ENCODE results near the gene UMODL1. TPM values are rescaled to one million over a fixed set of nuclear protein-coding genes. Genes with fewer than 3 reads are reported as not detected.

The UMODL1 gene
- total RNA-seq, 1 experiment from 2014 or later, result not detected

DNA sequence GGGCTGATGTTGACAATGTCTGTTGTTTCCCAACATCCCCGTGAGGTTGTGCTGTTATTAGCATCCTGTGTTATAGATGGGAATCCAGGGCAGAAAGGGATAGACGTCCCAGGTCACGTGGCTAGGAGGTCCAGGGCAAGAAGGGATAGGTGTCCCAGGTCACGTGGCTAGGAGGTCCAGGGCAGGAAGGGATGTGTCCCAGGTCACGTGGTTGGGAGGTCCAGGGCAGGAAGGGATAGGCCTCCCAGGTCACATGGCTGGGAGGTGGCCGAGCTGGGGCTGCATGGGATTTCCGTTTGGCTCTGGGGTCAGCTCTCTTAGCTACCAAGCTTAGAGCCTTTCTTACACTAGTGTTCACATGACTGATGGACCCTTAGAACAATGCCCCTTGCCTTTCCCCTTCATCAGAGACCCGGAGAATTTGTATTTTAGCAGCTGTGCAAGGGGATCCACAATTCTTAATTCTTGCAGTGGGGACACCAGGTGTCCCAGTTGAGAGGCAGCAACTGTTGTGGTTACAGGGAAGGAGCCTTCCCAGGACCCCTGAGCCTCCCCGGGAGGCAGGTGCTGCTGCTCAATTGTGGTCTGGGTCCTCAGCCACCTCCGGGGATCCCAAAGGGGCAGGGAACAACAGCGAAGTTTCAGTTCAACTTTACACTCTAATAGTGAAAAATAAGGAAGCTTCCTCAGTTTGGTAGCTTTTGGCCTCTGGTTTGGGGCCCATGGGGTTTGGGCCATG lies 69.2 kb downstream of the UMODL1 start:
- in situ Hi-C loops (cut with HindIII; ENCODE audit: low sequenced_read_pairs), result no loop called here

DNA sequence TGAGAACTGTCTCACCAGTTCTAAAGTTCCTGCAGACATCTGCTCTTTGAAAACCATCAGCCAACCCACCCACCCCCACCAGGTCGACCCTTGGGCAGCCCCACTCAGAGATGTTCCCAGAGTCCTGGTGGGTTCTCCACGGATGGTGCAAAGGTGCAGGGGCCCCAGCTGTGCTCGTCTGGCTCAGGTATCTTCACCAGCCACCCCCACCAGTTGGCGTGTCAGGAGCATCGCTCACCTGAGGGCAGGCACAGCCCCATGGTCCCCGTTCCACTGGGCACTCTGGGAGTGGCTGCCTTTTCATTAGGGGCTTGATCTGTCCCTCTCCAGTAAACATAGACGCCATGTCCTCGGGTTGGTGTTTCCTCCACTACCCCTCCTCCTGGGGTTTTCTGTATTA lies 70.5 kb downstream of the UMODL1 start:
- DNase-seq (ENCODE audit: low spot score), result no peak
- in situ Hi-C loops (cut with HindIII; ENCODE audit: low sequenced_read_pairs), result no loop called here

More for the DNA sequence above, 69.2 kb downstream of the UMODL1 start:
- DNase-seq (ENCODE audit: low spot score), result no peak

DNA sequence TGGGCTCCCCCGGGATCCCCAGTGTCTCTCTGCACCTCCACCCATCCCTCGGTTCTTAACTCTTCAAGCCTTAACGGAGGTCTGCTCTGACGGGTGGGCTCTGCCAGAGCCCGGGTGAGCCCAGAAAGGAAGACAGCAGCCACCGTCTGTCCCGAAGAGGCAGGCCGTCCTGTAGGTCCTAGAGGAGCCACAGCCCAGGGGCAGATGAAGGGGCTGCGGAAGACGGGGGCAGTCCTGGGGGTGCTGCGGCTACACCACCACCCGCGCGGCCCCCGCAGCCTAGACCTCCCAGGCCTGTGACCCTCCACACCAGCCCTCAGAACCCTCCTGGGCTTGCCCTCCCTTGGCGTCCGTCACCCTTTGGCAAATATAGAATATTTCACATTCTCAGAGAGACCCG lies 71.0 kb downstream of the UMODL1 start:
- no peak for DNase-seq (ENCODE audit: low spot score)
- in situ Hi-C loops (cut with HindIII; ENCODE audit: low sequenced_read_pairs), result no loop called here

DNA sequence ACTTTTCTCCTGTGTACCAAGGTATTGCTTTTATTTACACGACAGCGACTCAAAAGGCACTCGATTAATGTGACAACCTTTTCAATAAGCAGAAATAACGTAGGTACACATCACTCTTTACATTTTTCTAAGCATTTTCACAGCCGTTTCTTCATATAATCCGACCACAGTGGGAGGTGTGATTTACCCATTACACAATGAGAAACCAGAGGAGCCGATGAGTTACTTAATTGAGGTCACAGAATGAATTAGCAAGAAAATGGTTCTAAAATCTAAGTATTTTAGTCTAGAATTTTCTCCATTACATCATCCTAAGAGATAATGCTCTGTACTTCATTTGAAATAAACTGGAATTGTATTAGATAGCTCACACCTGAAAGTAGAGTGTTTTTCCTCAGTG lies 71.5 kb downstream of the UMODL1 start:
- in situ Hi-C loops (cut with HindIII; ENCODE audit: low sequenced_read_pairs), result no loop called here
- no peak for DNase-seq (ENCODE audit: low spot score)

DNA sequence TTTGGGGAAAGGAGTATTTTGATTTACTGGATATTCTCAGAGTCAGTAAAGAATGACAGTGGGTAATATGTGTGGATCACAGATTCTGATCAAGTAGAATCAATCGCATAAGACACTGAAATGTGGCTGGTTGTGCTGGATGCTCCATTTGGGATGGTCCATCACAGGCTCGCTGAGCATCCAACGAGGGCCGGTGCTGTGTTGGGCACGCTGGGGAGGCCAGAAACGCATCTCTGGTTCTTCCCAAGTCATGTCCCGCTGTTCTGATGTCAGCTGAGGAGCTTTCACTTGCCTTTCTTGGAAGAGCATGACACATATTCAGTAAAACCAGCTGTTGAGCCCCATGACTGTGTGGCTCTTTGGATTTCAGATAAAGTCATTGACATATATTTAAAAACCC lies 72.0 kb downstream of the UMODL1 start:
- in situ Hi-C loops (cut with HindIII; ENCODE audit: low sequenced_read_pairs), result no loop called here
- DNase-seq (ENCODE audit: low spot score), result no peak

DNA sequence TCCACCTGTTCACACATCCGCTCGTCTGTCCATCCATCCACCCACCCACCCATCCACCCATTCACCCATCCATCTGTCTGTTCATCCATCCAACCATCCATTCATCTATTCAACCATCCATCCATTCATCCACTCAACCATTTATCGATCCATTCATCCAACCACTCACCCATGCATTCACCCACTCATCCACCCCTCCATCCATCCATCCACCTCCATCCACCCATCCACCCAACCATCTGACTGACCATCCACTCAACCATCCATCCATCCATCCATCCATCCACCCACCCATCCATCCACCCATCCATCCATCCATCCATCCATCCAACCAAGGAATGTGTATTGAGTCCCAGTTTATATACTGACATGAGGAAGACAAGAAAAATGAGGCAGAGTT lies 73.1 kb downstream of the UMODL1 start:
- in situ Hi-C loops (cut with HindIII; ENCODE audit: low sequenced_read_pairs), result no loop called here
- no peak for DNase-seq (ENCODE audit: low spot score)

DNA sequence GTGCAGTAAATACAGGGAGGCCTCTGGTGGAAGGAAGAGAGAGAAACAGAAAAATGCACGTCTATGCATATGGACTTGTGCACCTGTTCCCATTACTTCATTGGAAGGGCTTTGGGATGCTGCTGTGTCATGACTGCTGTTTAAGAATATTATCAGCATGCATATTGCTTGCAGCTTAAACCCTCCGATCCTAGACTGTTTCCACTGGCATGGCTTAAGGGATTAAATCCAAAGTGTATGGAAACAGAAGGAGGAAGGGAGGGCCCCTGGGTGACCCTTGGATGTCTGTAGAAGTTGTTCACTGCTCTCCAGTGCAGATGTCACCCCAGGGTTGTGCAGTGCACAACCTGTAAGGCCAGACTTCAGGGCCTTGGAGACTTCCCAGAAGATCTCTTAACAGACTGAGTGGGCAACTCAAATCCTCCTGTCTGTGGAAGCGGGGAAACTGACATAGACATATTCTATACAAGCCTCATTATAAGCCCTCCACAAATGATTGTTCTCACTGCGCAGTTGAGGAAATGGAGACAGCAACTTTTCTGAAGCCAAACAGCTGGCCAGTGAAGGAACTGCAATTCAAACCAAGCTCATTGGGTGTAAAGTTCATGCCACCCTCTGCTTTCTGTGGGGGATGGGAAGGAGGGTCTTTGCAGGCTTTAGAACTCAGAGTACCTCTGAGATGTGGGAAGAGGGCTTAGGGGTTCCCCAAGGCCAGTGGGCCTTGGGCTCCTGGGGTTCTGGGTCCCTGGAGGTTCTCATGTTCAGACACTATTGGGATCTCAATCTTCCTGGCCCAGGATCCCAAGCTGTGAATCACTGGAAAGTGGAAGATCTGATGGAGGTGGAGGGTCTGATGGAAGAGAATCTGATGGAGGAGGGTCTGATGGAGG lies 73.8 kb downstream of the UMODL1 start:
- in situ Hi-C loops (cut with HindIII; ENCODE audit: low sequenced_read_pairs), result no loop called here
- no peak for DNase-seq (ENCODE audit: low spot score)

DNA sequence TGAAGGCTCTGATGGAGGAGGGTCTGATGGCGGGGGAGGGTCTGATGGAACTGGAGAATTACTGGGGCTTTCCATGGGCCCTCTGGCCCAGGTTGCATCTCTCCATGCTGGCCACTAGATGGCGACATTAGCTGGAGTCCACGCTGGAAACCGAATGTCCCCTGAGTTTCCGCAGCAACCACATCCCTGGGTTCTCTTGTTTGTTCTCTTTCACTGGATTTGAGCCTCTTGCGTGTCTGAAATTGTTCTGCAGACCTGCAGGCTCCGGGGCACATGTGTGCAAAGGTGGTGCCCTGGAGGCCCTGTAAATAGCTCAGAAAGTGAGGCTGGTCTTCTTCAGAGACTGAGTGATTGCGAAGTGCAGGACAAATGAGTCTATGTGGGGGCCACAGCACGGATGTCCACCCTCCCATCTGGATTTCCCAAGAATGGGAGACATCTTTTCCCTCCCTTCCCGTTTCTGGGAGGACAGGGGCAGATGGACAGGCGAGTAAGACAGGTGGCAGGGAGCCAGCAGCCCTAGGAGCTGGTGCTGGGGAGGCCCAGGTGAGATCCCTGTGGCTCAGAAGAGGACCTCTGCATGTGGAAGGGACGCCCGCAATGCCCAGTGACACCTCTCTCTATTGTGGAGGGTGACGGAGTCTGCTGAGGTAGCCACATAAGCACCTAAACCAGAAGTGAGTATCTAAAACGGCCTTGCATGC lies 74.6 kb downstream of the UMODL1 start:
- in situ Hi-C loops (cut with HindIII; ENCODE audit: low sequenced_read_pairs), result no loop called here
- DNase-seq (ENCODE audit: low spot score), result peak; percentile 75

DNA sequence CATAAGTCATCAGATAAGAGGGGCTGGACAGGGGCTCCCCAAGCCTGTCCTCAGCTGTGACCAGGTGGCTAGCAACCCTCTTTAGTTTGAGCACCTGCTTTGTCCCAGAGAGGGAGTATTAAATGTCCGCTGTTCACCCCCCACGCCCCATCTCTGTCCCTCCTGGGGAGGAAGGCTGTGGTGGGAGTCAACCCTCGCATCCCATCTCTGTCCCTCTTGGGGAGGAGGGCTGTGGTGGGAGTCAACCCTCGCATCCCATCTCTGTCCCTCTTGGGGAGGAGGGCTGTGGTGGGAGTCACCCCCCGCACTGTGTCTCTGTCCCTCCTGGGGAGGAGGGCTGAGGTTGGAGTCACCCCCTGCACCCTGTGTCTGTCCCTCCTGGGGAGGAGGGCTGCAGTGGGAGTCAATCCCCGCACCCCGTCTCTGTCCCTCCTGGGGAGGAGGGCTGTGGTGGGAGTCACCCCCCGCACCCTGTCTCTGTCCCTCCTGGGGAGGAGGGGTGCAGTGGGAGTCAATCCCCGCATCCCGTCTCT lies 75.2 kb downstream of the UMODL1 start:
- in situ Hi-C loops (cut with HindIII; ENCODE audit: low sequenced_read_pairs), result no loop called here
- no peak for DNase-seq (ENCODE audit: low spot score)

DNA sequence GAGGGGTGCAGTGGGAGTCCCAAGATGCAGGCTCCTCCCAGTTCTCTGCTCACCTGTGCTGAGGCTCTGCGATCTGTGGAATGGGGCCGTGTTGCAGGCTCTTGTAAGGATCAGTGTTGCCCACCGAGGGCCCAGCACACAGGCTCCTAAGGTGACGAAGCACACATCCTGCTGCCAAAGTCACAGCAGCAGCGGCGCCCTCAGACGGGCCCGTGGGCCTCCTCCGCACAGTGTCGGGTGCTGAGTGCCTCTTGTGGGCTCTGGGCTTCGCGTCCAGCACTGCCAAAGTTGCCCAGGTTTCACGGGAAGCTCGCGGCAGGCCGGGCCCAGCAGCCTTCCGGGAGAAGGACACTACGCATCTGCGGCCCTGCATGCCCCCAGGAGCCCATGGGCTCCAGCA lies 75.7 kb downstream of the UMODL1 start:
- no peak for DNase-seq (ENCODE audit: low spot score)
- in situ Hi-C loops (cut with HindIII; ENCODE audit: low sequenced_read_pairs), result no loop called here

DNA sequence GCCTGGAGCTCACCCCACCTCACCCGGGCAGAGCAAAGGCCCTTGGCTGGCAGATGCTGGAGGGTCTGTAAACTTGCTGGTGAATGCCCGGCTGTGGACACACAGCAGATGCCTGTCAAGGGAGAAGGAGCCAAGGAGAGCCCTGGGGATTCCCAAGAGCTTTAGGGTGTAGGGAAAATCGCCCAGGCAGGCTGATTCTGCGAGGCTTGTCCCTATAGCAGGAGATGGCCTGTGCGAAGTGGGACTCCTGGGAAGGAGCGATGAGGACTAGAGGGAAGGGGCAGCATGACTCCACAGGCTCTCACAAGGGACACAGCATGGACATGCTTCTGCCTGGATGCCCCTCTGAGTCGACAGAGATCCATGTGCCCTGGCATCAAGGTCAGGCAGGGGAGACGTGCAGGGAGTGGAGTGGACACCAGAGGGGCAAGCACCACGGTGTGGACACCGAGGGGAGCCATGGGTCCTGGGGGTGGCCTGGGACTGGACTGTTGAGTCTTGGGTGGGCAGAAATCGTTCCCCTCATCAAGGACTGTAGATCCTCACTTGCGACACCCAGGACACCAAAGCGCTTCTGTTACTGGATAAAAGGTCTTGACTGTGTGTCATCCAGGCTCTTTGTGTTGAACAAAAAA lies 76.4 kb downstream of the UMODL1 start:
- in situ Hi-C loops (cut with HindIII; ENCODE audit: low sequenced_read_pairs), result no loop called here
- no peak for DNase-seq (ENCODE audit: low spot score)

DNA sequence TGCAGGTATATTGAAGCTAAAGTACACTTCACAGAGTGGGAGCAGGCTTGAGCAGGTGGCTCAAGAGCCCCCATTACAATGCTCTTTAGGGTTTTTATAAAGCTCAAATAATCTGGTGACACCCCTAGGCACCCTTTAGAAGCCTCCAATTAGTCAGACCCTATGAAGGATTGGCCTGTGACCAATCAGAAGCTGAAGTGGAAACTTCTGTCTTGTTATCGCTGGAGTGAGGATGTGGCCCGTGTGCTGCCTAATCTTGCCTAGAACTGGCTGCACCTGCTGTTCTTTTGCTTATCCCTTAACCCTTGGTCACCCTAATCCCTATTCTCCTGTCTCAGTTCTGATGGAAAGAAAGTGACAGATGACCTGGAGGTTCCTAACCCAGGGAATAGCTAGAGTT lies 77.0 kb downstream of the UMODL1 start:
- in situ Hi-C loops (cut with HindIII; ENCODE audit: low sequenced_read_pairs), result no loop called here
- DNase-seq (ENCODE audit: low spot score), result no peak

DNA sequence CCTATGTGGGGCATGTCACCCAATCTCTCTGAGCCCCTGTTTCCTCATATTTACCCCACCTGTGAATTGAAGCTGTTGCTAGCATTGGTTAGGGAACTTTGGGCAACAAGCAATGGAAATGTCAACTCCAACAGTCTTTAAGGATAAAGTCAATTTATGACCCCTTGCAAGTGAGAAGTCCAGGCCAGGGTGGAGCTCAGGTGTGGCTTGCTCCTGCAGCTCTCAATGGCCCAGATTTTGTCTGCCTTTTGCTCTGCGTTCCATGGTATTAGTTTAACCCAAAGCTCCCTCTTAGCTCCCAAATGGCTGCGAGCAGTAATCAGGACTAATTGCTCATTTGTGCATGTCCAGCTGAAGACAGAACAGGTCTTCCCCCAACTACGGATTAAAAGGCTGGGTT lies 77.5 kb downstream of the UMODL1 start:
- no peak for DNase-seq (ENCODE audit: low spot score)
- in situ Hi-C loops (cut with HindIII; ENCODE audit: low sequenced_read_pairs), result no loop called here

DNA sequence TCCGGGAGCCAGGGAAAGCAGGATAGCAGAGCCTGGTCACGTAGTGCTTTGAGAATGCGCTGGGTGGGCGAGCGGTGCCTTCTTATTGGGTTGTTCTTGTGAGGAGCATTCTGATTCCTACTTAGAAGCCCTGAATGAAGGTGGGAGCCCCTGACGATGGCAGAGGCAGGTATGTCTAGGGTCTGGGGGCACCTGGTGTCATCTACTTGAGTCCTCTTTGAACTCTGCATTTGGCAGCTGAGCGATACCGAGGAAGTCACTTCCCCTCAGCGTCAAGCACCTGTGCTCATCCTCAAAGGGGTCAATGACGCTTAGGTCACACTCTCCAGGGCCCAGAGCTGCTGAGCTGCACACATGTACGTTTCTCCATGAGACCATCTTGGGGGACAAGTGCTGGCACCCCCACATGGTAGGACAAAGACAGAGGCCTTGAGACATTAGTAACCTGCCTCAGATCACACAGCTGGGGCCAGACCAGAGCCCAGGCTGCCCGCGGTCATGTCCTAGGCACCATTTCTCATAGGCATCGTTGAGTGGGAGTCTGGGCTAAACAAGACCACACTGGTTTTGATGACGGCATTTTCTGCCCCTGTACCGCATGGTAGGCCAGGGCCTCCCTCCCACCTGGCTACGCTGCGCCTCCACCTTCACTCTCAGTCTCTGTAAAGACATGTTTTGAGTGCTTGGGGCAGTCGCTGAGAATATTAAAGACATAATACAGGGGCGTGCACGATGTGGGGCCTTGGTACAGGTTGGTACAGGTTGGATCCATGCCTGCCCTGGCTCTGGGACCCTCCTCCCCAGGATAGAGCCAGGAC lies 78.7 kb downstream of the UMODL1 start:
- in situ Hi-C loops (cut with HindIII; ENCODE audit: low sequenced_read_pairs), result no loop called here
- DNase-seq (ENCODE audit: low spot score), result no peak

DNA sequence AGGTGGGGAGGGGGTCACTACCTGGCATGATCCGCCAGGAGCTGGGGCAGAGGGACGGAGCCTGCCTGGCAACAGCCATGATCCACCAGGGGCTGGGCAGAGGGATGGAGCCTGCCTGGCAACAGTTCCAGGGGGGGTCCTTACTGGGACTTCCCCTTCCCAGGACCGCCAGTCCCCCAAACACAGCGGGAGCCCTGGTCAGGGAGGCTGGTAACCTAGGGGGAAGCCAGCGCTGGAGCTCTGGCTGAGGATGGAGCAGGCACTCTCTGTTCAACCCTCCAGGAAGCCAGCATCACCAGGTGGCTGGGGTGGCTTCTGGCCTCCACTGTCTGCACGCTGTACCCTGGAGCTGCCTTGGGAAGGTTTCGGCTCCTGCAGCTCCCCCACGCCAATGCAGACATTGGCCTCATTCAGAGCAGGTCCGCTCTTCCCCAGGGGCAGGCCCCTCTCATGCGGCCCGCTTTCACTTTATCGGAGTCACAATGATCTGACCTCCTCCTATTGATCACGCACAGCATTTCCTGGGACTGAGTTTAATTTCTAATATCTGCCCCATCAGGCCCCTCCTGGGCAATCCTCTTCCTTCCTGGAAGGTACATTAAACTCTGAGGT lies 79.5 kb downstream of the UMODL1 start:
- DNase-seq (ENCODE audit: low spot score), result no peak
- in situ Hi-C loops (cut with HindIII; ENCODE audit: low sequenced_read_pairs), result no loop called here

DNA sequence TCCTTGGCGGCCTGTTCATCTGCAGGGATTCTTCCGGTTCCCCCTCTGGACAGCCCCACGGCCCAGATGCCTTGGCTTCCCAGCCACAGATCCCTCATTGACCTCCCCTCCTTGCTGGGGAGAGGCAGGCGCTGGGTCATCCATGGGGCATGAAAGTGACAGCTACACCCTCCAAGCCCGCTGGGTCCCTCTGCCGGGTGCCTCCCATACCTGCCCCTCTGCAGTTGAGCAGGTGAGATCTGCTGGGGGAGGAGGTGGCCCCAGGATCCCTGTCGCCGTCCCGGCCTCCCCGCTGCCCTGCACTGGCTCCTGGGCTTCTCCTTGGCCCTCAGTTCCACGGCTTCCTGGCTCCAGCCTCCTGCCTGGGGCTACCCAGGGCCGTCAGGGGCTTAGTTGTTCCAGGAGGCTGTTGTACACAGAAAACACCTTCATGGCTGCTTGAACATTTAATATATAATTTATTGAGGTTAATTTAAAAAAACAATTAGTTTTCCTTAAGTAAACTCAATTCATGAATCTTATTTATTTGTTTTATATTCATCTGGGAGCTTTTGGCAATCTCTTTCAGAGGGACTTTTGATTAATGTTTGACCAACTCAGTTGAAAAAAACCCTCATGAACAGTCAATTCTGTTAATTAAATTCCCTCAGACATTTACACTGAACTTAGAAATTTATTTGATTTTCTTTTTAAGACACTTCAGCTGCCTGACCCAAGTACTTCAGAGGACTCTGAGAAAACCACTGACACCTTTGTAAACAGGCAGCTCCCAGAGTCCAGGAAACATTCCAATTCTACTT lies 80.2 kb downstream of the UMODL1 start:
- in situ Hi-C loops (cut with HindIII; ENCODE audit: low sequenced_read_pairs), result no loop called here
- DNase-seq (ENCODE audit: low spot score), result no peak

DNA sequence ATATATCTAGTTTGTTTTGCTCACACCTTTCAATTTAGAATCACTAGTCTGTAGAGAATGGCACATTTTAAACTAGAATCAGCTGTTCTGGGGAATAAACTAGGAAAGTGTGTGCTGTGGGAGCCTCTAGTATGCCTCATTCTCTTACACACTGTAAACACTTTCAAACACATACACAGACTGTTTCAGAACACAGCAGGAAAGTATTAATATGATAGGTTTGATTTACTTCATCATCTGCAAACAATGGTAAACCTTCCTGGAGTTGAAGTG lies 80.8 kb downstream of the UMODL1 start:
- DNase-seq (ENCODE audit: low spot score), result no peak
- in situ Hi-C loops (cut with HindIII; ENCODE audit: low sequenced_read_pairs), result no loop called here
